ENCODE results near the gene CCDC57.
"Not testable (repeated sequence)": the region's sequence is repeated elsewhere in the genome, so short reads cannot be mapped to it uniquely, and the experiment has no call there.

Gene CCDC57

DNA sequence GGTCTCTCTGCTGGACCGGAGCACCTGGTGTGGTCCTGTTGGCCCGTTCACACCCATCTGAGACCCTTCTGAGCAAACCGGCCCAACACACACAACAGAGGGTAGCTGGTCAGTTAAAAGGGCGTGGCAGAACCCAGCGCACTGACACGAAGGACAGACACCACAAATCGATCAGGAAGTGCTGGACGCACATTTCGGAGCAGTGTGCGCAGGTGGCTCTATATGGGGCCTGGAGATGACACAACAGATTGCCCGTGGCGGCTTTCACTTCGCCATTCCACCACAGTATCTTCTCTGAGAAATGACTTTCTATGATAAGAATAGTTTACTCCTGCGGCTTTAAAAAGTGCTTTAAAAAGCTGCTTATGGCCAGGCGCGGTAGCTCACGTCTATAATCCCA, 12.5 kb downstream of the CCDC57 start:
- ATAC-seq (replicated peaks), result no peak
- H3K36me3 Mint-ChIP-seq, result peaks cover 33 to 35% of the 10 kb centered on the region in 2 donors
- no peak overlapping the region for H3K27ac Mint-ChIP-seq
- peaks cover 0 to 9% of the 10 kb centered on the region in 2 donors for H3K4me1 Mint-ChIP-seq
- no peaks in the 10 kb centered on the region for H3K27me3 Mint-ChIP-seq
- no peak for DNase-seq
- H3K9me3 Mint-ChIP-seq, result no peaks in the 10 kb centered on the region
- no peak overlapping the region for H3K4me3 Mint-ChIP-seq

DNA sequence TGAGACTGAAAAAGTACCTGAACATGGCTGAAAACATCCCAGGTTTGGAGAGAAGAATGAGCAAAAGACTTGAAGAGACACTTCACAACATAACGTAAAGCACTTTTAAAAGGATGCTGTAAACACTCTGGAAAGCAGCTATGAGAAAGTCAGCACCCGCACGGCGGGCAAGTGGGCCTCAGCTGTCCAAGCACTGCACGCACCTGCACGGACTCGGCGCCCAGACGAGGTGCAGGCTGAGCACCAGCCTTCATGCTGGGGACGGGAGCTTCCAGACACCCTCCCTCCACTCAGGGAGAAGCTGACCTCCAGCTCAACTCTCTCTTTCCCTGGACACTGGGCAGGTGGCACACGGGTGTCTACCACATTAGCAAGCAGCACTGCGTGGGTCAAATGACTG, 13.1 kb downstream of the CCDC57 start:
- Mint-ChIP-seq H3K4me1 (peaks cover 0 to 6% of the 10 kb centered on the region in 2 donors), H3K9me3 (no peaks in the 10 kb centered on the region), H3K36me3 (peaks cover 35 to 39% of the 10 kb centered on the region in 2 donors), H3K27ac (no peak overlapping the region), H3K27me3 (no peaks in the 10 kb centered on the region), H3K4me3 (no peak overlapping the region)
- DNase-seq (no peak), ATAC-seq (replicated peaks) (no peak)

DNA sequence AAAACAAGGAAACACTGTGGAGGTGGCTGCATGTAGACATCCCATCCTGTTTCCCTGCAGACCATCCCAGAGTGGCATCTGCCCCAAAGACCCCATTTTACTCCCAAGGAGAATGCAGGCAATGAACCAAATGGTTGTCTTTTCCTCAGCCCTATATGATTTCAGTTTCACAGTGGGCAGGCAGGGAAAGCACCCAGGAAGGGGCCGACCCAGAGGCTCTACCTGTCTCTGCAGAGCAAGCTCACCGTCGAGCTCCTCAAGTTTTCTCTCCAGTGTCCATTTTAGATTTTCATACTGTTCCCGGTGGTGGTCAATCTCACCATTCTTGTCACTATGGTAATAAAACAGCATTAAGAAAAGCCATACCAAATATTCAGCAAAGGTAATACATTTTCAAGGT, 14.6 kb downstream of the CCDC57 start:
- DNase-seq (no peak), ATAC-seq (replicated peaks) (no peak)
- Mint-ChIP-seq H3K27me3 (no peaks in the 10 kb centered on the region), H3K4me1 (peaks cover 8 to 10% of the 10 kb centered on the region in 2 donors), H3K36me3 (peaks cover 45 to 48% of the 10 kb centered on the region in 2 donors), H3K9me3 (no peaks in the 10 kb centered on the region), H3K27ac (no peak overlapping the region), H3K4me3 (no peak overlapping the region)

DNA sequence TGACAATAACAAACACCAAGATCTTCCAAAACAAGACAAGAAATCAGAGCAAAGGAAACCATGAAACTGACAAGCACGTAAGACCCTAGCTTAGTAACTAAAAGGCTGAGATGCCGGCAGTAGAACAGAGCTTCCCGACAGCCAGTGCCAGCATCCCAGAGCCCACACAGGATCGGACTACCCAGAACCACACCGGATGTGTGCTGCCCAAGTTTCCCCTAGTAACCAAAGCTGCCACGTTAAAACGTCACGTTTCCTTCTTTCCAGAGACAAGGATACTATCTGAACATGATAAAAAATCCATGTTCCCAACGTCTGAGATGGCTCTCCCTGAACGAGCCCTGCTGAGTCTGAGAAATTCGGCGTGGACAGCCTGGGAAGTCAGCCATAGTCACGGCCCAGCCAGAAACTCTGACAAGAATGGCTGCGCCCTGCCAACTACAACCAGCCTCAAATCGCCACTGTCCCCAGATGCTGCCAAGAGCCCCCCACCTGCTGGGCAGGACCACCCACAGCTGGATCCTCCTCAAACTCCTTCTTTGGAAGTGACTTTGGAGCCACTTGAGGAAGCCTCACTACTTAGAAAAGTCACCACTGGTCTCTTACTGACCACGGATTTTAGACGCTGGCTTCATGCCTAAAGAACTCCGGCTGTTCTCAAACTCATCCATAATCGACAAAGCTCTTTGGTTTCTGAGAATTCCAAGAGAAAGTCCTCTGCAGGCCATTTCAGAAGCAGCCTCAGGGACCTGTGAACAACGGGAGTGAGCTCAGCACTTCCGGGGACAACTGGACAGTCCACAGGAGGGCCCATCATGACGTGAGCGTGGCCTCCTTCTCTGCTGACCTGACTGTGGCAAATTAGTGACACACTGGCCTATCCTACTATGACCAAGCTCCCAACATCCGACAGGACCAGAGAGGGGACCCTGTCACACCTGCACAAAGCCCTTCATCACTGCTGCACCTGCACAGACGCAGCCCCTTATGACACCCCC, 16.7 kb downstream of the CCDC57 start:
- Mint-ChIP-seq H3K4me1 (peaks cover 8 to 11% of the 10 kb centered on the region in 2 donors), H3K36me3 (peaks cover 41 to 50% of the 10 kb centered on the region in 2 donors)
- ATAC-seq (replicated peaks), result no peak

DNA sequence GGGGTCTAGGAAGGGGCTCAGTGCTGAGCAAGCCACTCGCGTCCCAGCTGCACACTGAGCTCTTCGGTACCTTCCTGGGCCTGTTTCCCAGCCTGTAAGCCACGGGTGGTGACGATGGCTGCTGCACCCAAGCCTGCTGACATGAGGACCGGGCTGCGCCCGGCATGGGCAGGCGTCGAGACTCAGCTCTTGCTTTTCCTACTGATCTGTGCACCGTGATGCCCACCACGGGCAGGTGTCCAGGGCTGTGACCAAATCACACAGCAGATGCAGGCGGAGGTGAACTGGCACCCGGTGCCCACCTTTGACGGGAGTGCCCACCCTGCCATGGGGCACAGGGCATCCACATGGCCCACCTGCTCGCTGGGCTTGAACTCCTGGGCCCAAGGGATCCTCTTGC, 17.9 kb downstream of the CCDC57 start:
- Mint-ChIP-seq H3K36me3 (peaks cover 38 to 50% of the 10 kb centered on the region in 2 donors), H3K9me3 (no peaks in the 10 kb centered on the region)
- ATAC-seq (replicated peaks), result no peak

More for the DNA sequence above, 16.7 kb downstream of the CCDC57 start:
- no peak for DNase-seq
- H3K27me3 Mint-ChIP-seq, result no peaks in the 10 kb centered on the region
- no peaks in the 10 kb centered on the region for H3K9me3 Mint-ChIP-seq
- no peak overlapping the region for H3K27ac Mint-ChIP-seq
- H3K4me3 Mint-ChIP-seq, result no peak overlapping the region

DNA sequence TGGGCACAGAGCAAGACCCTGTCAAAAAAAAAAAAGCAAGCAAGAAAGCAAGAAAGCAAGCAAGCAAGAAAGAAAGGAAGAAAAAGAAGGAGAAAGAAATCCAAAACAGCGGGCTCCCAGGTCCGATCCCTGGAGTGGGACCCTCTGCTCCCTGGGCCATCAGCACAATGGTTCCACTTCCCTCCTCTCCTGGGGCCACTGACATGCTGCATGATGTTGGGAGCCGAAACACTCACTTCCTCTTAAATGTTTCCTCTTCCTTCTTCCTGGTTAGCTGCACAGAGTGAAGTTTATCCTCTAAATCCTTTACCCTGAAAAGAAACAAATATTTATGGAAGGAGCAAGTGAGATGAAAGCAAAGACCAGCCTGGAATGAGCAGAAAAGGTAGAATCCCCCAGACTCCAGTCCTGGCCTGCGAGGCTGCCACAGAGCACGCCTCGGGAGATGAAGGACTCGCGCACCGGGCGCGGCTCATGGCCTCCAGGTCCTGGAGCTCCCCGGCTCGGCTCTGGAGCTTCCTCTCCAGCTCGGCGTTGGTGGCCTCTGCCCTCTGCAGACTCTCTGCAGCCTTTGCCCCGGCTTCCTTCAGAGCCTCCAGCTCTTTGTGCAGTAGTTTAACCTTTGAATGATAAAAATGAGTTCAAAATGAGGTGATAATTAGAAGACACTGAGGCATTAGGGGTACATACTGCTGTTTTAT, 19.0 kb downstream of the CCDC57 start:
- Mint-ChIP-seq H3K4me1 (peaks cover 8 to 11% of the 10 kb centered on the region in 2 donors), H3K4me3 (no peak overlapping the region), H3K27ac (peak overlapping the region; percentile 22), H3K36me3 (peaks cover 34 to 50% of the 10 kb centered on the region in 2 donors), H3K9me3 (no peaks in the 10 kb centered on the region), H3K27me3 (no peaks in the 10 kb centered on the region)
- no peak for DNase-seq
- ATAC-seq (replicated peaks), result no peak

More for the DNA sequence above, 17.9 kb downstream of the CCDC57 start:
- H3K4me1 Mint-ChIP-seq, result peaks cover 8 to 11% of the 10 kb centered on the region in 2 donors
- H3K27me3 Mint-ChIP-seq, result no peaks in the 10 kb centered on the region
- H3K4me3 Mint-ChIP-seq, result no peak overlapping the region
- DNase-seq, result no peak
- no peak overlapping the region for H3K27ac Mint-ChIP-seq

DNA sequence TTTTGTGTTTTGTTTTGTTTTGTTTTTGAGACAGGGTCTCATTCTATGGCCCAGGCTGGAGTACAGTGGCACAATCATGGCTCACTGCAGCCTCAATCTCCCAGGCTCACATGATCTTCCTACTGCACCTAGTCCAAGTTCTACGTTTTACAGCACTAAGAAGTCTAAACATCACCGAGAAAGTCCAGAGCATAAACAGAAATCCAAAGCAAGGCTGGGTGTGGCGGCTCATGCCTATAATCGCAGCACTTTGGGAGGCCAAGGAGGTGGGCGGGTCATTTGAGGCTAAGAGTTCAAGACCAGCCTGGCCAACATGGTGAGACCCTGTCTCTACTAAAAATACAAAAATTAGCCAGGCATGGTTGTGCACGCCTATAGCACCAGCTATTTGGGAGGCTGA, 19.6 kb downstream of the CCDC57 start:
- peaks cover 4 to 11% of the 10 kb centered on the region in 2 donors for H3K4me1 Mint-ChIP-seq
- peaks cover 30 to 50% of the 10 kb centered on the region in 2 donors for H3K36me3 Mint-ChIP-seq
- H3K9me3 Mint-ChIP-seq; ATAC-seq (replicated peaks); H3K27ac Mint-ChIP-seq; H3K27me3 Mint-ChIP-seq; H3K4me3 Mint-ChIP-seq; DNase-seq: not testable (repeated sequence)

DNA sequence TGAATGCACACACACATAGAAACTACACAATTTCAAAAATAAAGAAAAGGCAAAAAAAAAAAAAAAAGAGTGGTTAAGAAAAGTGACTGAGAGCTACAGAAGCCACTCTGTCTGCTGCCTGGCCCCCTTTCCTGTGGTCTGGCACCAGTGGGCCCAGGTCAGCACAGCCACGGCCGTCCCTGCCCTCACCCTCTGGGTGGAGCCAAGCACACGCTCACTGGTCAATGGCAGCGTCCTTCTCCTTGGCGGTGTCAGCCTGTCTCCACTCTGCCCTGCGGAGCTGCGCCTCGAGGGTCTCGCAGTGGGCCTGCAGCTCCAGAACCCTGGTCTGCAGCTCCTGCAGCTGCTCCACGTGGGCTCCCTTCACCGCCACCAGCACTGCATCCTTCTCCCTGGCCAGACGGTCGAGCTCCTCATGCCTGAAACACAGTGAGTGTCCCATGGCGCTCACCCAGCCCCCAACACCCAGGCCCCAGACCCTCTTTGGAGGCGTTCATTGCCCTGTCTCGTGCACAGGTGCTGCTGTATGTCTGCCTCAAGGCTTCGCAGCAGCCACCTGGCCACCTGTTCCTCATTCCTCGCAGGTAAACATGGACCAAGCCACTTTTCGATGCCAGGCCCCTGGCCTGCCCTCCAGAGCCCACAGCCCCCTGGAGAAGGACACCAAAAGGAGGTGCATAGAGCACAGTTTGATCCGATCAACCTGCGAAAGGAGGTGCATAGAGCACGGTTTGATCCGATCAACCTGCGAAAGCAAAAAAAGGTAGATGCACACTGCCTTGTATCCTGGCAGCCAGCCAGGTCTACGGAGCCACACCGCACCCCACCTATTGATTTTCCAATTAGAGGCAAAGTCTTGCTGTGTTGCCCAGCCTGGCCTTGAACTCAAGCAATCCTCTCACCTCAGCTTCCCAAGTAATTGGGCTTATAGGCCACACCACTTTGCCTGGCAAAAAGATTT, 24.4 kb downstream of the CCDC57 start:
- Mint-ChIP-seq H3K9me3 (no peaks in the 10 kb centered on the region), H3K4me1 (peaks cover under 1 to 2% of the 10 kb centered on the region in 2 donors), H3K4me3 (no peak overlapping the region), H3K27me3 (no peaks in the 10 kb centered on the region), H3K27ac (no peak overlapping the region), H3K36me3 (peaks cover 17 to 44% of the 10 kb centered on the region in 2 donors)
- no peak for ATAC-seq (replicated peaks)
- DNase-seq, result no peak

DNA sequence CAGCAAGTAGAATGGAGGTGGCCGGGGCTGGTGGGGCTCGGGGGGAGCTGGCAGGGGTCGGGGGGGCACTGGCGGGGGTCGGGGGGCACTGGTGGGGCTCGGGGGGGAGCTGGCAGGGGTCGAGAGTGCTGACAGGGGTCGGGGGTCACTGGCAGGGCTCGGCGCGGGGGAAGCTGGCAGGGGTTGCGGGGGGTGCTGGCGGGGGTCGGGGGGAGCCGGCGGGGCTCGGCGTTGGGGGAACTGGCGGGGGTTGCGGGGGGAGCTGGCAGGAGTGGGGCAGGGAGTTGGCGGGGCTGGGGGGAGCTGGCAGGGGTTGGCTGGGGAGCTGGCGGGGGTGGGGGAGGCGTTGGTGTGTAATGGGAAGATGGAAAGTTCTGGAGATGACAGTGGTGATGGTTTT, 25.1 kb downstream of the CCDC57 start:
- no peaks in the 10 kb centered on the region for H3K27me3 Mint-ChIP-seq
- DNase-seq (no peak), ATAC-seq (replicated peaks) (no peak)
- H3K4me3 Mint-ChIP-seq, result no peak overlapping the region
- H3K9me3 Mint-ChIP-seq, result no peaks in the 10 kb centered on the region
- peaks cover 16 to 45% of the 10 kb centered on the region in 2 donors for H3K36me3 Mint-ChIP-seq
- no peak overlapping the region for H3K27ac Mint-ChIP-seq
- H3K4me1 Mint-ChIP-seq, result no peaks in the 10 kb centered on the region

DNA sequence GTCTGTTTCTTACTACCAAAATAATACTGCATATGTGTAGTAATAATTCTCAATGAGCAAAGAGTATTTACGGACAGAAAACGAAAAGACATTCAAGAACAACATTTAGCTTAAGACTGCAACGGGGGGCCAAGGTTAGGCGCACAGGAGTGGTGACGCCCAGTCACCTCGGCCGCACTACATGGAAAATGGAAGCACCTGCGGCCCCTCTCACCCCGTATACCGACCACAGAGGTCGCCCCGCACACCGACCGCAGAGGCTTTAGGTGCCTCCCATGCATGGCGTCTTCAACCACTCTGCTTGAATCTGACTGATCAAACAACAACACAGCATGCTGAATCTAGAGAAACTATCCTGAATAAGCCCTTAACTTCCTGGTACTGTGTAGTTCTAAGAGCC, 26.4 kb downstream of the CCDC57 start:
- H3K27ac Mint-ChIP-seq, result no peak overlapping the region
- DNase-seq (no peak), ATAC-seq (replicated peaks) (no peak)
- H3K9me3 Mint-ChIP-seq, result no peaks in the 10 kb centered on the region
- no peaks in the 10 kb centered on the region for H3K27me3 Mint-ChIP-seq
- peaks cover 16 to 46% of the 10 kb centered on the region in 2 donors for H3K36me3 Mint-ChIP-seq
- no peak overlapping the region for H3K4me3 Mint-ChIP-seq
- H3K4me1 Mint-ChIP-seq, result no peaks in the 10 kb centered on the region

DNA sequence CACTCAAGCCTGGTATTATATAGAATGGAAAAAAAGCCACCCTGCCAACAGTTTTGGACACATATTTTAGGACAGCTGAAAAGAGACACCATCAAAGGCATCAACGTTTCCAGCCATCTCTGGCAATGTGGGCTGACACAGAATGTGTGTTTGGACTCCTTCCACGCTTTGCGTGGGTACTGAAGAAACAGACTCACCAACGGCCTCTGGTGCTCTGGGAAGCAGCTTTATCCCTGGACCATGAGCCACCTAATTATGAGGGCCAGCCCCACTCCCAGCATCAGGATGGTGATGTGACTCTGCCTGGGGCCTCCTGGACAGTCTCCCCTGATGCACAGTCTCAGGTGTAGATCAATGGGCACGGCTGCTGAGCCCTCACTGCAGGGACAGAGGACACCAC, 27.9 kb downstream of the CCDC57 start:
- Mint-ChIP-seq H3K27me3 (no peaks in the 10 kb centered on the region), H3K4me1 (no peaks in the 10 kb centered on the region), H3K9me3 (no peaks in the 10 kb centered on the region), H3K4me3 (no peak overlapping the region), H3K27ac (no peak overlapping the region), H3K36me3 (peaks cover 23 to 54% of the 10 kb centered on the region in 2 donors)
- no peak for ATAC-seq (replicated peaks)
- no peak for DNase-seq

DNA sequence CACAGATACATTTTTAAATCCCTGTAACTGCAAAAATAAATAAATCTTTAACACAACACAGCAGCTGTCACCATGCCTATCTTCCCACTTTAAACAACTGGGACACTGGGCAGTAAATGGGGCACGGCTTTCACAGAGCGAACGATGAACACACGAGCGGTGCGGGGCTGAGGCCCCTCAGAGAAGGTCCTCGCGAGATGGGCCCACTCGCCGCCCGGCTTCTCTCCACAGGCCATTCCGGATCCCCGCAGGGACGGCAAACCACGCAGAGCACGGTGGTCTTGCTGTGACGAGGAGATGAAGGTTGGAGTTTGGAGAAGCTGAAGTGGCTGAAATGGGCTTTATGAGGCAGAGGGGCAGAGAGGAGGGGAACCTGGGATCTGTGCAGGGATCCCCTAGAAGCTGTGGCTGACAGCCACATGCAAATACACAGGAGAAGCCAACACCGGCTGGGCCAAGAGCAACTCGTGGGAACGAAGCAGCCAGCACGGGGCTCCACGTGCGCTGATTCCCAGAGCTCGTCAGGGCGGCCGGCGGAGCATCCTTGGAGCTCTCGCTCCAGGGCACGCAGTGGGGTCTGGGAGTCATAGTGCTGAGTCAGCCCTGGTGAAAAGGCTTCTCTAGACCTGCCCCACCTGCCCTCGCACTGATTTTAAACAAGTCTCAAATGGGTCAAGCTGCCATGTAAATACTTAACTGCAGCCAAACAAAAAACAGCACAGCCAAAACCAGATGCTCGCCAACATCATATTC, 31.7 kb downstream of the CCDC57 start:
- H3K4me1 Mint-ChIP-seq, result no peaks in the 10 kb centered on the region
- no peaks in the 10 kb centered on the region for H3K9me3 Mint-ChIP-seq
- ATAC-seq (replicated peaks) (no peak), DNase-seq (no peak)
- no peak overlapping the region for H3K4me3 Mint-ChIP-seq
- no peak overlapping the region for H3K27ac Mint-ChIP-seq
- H3K36me3 Mint-ChIP-seq, result peaks cover 39 to 50% of the 10 kb centered on the region in 2 donors
- no peaks in the 10 kb centered on the region for H3K27me3 Mint-ChIP-seq

DNA sequence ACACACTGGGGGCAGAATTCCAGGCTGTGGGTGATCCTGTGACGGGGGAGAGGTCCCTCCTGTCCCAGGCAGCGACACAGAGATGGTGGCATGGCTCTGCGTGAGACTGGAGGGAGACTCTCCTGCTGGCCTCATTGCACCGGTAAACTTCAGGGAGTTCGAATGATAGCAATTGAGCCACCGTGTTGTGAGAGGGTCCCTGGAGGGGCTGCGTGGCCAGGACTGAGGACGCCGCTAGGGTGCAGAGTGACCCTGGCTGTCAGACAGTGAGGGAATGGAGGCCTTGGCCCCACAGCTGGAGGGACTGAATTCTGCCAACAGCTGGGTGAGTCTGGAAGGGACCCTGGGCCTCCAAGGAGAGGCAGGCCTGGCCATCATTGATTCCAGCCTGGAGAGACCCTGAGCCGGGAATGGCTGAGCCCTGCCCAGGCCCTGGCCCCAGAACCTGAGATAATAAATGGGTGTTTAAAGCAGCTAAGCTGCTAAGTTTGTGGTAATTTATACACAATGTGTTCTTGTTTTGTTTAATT, 32.6 kb downstream of the CCDC57 start:
- DNase-seq (no peak), ATAC-seq (replicated peaks) (no peak)
- Mint-ChIP-seq H3K27me3 (no peaks in the 10 kb centered on the region), H3K4me3 (no peak overlapping the region), H3K27ac (no peak overlapping the region), H3K36me3 (peaks cover 38 to 51% of the 10 kb centered on the region in 2 donors), H3K9me3 (no peaks in the 10 kb centered on the region), H3K4me1 (no peaks in the 10 kb centered on the region)

All from stimulated activated naive B cell treated with anti-CD40 and anti-IgM and Interleukin-4, amounts not matched to agents 10 μg/mL and 1 μg/mL and 100 μg/mL, for 72 hours (primary cell).